Activated CD4-positive, alpha-beta T cell treated with anti-CD3 and anti-CD28 coated beads for 1 hour (primary cell): ENCODE data around the gene TGFBR2.

Experiments used
- DNase-seq: peaks from one replicate; pipeline ENCODE4 v3.0.0-alpha.2; 2020

The TGFBR2 gene

DNA sequence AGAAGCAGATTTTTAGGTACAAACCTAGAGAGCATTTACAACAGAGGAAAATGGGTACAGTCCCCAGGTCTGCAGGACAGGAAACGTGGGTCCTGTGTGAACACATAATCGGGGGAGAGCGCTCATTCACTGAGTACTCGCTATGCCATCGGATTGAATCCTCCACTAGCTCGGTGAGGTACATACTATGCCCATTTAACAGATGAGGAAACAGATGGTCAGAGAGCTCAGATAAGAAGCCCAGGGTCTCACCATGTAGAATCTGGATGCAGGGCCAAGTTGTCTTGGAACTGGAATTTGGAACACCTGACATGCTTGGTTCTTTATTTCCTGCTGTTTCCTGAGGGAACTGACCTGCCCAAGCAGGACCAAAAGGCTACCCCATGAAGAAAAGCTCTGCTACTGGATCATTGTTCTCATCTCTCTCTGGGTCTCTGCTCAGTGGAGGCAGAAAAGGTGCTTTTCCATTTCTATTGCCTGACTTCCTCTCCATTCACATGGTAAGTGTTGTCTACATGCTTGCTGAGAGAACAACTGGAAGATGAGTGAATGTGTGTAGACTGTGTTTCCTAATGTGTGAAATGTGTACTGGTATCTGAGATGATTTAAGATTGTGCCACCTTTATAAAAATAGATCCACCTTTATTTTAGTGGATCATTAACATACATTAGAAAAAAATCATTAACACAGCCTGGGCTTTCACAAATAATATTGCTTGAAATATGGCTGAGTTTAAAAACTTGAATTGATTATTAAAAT lies 89.1 kb downstream of the TGFBR2 start:
- no peak for DNase-seq

DNA sequence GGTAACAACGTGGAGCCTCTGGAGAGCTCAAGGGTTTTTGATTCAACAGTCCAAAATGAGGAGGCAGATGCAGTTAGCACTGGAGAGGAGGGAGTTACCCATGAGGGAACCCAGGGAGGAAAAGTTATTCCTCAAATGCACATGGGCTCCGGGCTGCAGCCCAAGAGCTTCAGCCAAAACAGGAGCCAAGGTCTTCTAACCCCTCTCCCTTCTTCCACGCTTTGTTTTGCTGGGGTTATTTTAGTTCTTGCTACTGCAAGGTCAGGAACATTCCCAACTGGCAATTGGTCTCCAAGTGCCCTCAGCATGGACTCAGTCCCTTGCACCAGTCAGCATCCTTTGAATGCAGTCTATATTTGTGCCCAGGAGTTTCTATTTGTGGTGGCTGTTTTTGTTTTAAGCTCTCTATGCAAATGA lies 90.0 kb downstream of the TGFBR2 start:
- no peak for DNase-seq

DNA sequence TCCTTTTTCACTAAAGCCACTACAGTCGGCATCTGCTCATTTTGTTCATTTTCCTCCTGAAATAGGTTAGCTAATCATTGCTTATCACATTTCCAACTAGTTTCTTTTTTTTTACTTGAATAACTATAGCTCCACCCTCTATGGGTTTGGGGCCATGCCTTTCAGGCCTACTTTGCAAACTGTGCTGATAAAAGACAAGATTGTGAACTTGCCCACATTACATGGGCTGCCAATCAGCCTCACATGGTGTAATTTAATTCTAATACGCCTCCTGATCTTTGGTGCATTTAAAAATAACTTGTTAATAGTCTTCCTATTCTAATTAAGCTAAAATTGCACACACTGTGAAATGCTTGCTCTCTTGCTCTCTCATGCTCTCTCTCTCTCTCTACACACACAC lies 90.5 kb downstream of the TGFBR2 start:
- DNase-seq, result no peak

DNA sequence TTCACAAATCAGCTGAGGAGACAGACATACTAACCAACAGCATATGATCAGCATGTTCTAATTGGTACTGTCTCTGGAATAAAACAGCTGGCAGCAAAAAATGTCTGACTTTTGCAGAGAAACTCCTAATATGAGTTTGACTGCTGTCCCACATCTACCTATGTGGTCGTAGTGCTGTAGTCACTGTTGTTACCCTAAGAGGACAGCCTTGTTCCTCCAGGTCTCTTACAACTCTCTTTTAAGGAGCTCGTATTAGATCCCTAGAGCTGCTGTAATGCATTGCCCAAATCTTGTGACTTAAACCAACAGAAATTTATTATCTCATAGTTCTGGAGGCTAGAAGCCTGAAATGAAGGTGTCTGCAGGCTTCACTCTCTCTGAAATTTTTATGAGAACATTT lies 92.1 kb downstream of the TGFBR2 start:
- DNase-seq, result no peak

DNA sequence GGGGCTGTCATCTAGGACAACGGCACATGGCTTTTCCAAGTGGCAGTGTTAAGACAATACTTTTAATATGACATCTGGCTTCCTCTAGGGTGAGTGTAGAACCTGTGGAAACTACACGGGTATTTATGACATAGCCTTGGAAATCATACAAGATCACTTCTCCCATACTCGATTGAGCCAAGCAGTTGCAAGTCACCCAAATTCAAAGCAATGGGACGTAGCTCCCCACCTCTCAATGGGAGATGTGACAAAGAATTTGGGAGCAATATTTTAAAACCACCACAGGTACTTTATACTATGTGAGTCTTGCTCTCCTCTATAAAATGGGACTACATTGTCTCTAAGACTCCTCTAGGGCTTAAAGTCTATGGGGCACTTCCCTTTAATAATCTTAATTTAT lies 93.5 kb downstream of the TGFBR2 start:
- DNase-seq, result no peak

DNA sequence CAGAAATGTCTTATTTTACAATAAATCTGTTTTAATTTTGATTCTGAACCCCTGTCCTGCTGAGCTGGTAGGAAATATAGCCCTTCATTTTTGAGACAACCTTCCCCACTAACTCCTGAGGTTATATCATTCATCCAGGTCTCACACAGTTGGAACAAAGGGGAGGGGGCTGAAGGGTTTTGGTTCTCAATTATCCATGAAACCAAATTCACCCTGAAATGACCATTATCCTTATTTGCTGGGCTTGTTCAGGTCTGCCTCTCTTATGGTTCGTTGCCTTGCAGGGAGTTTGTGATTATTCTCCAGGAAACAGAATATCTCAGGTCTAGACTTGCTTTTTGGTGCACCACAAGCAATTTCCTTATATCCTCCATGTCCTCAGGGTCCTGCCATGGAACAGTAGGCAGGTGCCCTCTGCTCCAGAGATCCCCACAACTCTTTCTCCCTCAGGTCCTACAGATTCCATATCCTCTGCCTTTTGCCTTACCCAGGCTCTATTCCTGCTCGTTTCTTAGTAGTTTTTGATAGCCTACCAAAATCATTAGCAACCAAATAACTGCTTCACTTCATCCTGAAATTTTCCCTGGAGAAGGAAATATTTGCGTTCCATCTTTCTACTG lies 94.4 kb downstream of the TGFBR2 start:
- no peak for DNase-seq

DNA sequence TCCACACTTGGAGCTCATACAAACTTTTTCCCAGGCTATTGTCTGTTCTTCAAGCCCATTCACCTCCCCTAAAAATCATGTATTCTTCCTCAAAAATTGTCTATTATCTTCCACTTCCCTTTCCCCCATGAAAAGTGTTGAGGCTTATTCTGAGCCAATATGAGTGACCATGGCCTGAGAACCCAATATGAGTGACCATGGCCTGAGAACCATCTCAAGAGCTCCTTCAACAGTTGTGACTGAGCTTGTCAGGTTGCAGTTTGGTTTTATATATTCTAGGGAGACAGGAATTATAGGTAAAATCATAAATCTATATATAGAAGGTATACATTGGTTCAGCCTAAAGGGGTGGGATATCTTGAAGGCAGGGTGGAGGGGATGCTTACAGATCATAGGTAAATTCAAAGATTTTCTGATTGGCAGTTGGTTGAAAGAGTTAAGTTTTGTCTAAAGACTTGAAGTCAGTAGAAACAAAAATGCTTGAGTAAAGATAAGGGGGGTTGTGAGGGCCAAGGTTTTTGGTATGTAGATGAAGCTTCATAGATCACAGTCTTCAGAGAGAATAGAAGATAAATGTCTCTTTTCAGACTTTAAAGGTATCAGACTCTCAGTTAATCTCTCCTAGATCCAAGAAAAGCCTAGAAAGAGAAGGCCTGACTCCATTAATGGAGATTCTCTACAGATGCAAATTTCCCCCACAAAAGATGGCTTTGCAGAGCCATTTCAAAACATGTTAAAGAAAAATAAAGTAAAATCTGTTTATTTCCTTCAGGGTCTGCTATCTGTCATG lies 95.8 kb downstream of the TGFBR2 start:
- no peak for DNase-seq

DNA sequence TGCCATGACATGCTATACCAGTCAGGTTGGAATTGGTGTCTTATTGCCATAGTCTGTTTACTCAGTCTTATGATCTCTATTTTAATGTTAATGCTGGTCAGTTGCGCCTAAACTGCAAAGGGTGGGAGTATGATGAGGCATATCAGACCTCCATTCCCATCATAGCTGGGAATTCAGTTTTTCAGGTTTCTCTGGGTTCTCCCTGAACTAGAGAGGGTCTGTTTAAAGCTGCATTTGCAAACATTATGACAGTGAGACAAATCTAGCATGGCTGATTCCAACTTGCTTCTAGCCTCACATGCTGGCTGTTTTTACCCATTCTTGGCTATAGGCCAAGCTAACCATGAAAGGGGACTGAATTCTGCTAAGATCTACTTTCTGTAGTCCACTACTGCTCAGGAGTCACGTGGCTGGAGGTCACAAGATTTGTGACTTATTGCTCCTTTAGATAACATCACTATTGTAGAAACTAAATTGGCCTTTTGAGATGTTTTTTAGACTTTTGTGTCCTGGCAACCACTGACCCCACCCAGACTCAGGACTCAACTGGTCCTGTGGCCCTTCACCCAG lies 96.5 kb downstream of the TGFBR2 start:
- no peak for DNase-seq

DNA sequence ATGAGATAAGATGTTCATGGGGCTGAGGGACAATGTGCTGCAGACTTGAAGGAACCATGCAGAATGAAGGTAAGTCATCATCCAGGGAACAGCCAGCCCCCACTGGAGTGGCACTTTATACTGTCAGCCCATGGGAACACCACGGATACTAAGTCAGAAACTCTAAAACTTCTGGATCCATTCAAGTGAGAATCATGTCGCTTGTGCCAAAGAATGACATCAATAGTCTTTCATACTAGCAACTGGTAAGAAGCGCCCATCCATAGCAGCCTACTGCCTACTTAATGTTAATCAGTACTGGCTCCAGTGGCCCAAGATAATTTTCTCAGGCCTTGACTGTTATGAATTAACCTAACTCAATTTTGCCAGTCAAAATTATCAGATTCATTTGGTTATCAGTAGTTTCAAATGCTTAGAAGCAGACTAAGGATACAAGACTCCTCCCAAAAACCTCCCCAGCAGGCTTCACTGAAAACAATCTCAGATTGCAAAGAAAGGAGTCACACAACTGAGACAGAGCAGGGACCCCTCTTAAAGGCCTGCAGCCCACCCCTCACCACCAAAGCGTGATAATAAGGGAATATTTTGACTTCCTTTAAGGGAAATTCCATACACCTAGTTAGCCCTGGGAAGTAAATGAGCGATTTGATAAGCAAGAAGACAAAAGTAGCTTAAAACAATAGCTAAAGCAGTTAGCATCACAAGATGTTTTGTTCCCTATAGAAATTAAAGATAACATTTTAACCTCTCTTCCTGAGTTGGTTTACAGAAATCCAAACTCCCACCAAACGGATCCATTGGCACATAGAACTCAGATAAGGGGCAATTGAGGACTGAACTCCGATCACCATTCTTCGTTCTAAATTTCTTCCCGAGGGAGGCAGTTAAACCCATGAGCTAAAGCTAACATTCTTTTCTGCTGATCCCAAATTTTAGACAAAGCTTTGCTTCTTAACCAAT lies 98.8 kb downstream of the TGFBR2 start:
- DNase-seq, result no peak

DNA sequence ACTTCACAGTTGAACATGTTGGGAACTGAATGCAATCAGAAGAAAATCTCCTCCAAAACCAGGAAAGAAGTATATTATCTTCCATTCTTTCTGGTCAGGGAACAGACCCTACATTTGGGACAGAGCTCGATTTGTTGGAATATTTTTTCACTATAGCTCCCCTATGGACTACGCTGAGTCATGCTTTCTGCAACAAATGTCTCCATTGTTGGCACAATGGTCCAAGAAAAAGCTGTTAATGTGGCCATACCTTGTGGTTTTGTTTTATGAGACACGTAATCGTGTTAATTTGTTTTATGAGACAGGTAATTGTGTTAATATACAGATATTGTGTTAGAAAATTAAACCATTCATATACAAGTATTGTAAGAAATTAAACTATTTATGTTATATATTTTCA lies 101.4 kb downstream of the TGFBR2 start:
- DNase-seq, result no peak

DNA sequence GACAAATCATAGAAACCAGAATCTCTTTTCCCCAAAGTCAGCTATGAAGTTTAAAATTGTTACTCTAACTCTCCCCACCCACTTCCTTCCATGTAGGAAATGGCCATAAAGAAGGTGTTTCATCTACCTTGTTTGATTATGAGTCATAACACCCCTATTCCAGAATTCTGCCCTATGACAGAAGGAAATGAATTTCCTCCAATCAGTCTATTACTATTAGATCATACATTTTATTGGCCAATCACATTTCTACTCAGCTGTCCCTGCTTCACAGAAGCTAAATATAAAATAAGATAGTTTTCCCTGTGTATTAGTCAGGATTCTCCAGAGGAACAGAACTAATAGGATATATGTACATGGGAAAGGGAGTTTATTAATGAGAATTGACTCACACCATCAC lies 102.1 kb downstream of the TGFBR2 start:
- DNase-seq, result no peak

DNA sequence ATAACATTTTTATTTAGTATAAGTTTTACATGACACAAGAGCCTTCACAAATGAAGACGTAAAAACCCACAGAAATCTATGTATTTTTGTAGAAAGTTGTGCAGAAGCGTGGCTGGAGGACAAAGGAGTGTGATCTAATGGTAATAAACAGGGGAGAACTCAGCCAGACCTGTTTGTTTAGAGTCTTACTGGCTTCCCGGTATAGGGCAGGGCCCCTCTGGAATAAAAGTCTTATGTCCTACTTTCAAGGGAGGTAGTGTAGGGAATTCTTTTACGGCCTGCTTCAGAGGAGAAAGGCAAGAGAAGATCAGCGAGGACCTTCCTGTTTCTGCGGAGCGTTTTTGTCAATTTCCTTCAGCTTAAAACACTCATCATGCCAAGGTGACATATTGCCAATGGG lies 103.6 kb downstream of the TGFBR2 start:
- DNase-seq, result no peak

DNA sequence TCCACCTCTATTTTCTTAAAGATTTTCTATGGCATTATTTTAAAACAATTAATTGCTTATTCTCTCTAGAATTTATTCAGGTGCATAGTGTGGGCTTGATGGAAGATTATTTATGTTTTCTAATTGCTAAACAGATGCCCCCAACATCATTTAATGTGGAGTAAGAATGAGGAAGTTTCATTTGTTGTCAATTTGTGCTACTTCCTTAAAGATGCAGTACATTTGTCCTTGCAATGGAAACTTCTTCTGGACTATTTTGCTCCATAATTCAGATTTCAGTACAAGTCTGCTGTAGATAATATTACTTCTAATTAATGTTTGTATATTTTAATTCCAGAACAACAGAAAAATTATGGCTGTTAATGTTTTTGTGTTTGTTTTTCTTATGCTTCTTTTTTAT lies 104.8 kb downstream of the TGFBR2 start:
- no peak for DNase-seq

DNA sequence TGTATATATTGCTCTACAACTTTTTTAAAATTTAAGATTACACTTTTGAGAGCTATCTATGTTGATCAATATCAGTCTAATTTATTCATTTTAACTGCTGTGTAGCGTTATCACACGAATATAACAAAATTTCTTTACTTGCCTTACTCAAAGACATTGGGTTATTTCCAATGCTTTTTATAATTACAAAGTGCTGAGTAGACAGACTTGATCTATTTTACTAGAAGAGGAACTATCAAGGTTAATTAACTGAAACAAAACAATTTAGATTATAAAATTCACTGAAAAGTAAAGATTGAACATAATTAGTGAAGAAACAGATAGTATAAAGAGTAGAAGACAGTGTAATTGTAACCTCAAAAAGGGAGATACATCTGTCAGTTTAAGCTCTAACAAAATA lies 105.5 kb downstream of the TGFBR2 start:
- no peak for DNase-seq

DNA sequence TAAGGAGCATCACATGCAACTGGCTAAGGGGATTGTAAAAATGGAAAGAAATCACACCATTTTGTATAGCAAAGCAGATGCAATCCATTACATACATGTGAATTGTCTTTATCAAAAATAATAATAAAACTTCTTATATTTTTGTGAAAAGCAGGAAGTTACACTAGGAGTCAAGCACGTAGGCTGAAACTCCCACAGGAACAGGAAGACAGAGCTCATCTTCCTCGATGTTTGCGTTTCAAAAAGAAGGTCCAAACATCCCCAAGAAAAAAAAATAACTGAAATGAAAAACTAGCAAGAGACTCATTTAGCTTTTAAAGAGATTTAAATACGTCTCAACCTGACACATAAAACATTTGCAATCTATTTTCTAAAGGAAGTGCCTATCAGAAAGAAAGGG lies 106.6 kb downstream of the TGFBR2 start:
- DNase-seq, result no peak

DNA sequence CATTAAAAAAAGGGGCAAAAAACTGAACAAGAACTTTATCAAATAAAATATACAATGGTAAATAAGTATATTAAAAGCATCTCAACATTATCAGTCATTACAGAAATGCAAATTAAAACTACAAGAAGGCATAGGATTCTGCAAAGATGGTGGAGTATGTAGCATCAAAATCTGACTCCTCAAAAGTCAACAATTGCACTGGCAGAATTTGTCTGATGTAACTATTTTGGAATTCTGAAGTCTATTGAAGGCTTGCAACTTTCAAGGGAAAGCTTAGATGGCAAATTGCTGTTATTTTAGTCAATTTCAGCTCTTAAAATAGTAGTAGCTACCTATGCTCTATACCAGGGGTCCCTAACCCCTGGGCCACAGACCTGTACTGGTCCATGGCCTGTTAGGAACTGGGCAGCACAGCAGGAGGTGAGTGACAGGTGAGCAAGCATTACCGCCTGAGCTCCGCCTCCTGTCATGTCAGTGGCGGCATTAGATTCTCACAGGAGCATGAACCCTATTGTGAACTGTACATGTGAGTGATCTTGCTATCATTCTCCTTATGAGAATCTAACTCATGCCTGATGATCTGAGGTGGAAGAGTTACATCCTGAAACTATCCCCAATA lies 107.6 kb downstream of the TGFBR2 start:
- no peak for DNase-seq

DNA sequence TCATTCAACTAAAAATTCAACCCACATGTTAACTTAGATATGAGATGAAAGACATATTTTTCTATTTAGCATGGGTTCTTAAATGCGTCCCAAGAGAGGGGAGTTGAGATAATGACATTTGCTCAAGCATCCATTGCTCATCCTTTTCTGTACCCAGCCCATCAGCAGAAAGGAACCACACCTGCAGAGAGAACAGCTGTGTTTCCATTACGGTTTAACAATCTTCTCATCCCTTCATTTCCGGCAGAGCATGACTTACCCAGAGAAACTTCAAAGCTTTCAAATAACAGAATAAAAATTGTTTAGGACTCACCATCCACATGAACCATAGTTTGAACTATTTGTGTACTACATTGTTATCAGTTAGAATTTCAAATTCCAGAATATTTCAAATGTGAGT lies 113.1 kb downstream of the TGFBR2 start:
- no peak for DNase-seq

DNA sequence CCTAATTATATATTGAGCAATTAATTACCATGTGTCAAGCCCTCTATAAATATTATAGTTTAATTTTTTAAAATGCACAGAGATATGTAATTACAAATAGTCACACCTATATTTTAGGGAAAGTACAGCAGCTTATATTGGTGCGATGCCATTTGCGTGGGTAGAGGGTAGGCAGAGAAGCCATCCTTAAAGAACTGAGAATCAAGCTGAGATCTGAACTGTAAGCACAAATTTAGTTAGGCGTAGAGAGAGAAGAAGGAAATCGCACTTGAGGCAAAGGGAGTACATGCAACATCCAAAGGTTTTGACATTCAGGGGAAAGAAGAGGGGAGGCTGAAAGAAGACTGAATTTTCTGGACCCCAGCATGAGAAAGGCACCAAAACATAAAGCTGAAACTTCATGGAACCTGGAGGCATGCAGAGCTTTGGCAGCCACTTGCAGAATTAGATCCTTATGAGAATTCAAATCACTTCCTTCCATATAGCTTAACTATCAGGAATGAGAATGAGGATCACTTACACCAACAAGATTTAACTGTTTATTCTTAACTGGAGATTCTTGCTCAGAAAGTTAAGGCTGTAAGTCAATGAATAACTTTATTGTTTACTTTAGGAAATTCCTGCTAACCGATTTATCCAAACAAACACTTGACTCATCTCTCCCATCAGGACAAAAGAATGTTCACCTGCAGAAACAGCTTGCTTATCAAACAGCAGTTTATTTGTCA lies 114.3 kb downstream of the TGFBR2 start:
- no peak for DNase-seq

DNA sequence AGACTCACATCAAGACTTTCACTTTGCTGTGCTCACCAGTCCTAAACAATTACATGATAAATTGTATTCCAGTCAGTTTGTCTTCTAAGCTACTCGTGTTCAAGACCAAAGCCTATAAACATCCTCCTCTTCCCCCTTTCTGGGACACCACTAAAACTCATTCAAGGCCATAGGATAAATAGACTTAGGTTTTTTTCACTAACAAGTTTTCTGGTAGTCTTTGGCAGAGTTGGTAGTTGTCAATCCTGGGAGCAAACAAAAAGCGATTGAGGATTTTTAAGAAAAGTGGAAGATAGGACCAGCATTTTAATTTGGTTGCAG lies 114.9 kb downstream of the TGFBR2 start:
- no peak for DNase-seq

DNA sequence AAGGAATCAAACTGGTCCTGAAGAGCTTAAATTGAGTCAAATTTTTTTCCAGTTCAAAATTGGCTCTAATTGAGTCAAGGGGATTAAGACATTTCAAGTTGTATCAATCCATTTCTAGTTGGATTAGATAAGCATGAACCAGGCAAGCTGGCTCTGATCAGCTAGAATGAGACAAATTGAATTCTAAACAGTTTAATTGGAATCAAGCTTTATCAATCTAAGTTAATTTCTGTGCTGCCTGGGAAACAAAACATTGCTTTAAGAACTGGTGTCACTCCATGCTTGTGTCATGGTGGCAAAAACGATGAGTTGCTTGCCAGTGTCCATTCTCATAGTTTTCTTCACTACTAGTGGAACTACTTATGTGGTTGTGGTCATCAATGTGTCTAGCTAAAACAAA lies 116.8 kb downstream of the TGFBR2 start:
- no peak for DNase-seq

DNA sequence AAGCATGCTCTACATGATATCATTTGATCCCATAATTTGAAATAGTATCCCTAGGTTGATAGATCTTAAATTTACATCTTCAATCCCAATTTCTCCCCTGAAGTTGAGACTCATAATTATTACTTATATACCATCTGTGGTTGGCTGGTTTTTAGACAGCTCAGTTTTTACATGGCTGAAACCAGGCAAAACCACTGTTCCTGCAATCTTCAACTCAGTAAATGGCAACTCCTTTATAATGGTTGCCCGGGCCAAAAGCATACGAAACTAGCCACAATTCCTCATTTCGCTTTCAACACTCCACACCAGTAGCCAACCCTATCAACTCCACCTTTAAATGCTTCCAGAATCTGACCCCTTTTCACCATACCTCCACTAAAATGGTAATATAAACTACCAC lies 118.5 kb downstream of the TGFBR2 start:
- no peak for DNase-seq

DNA sequence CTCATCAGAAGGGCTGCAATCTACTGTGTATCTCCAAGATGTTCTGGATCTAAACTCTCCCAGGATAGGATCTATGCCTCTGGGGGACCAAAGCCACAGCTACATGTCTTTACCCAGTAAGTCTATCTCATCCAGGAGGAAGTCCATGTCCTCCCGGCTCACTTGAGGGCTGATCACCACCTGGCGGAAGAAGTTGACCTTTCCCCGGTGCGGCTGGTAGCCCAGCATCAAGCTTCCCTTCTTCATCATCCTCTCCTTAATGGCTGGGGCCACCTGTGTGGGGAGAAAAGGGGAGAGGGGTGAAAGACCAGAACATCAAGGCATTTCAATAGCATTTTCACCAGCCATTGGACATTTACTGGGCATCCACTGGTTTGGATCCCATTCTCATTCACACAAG lies 121.7 kb downstream of the TGFBR2 start:
- no peak for DNase-seq
